ENCODE data around the gene CREB3L1.

The CREB3L1 gene

DNA sequence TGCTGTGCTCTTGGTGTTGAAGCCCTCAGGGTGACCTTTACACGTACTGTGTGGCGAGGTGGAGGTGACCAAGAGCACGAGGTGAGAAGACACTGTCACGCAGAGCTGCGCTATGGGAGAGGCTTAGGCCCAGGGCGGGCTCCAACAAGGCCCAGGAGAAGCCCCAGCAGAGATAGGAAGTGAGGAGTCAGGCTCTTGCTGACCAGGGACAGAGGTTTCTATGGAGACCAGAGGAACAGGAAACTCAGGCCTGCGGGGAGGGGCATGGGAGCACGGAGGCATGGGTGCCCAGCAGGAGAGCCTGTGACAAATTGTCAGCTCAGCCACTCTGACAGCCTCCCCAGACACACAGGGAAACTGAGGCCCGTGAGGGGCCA lies 85.6 kb downstream of the CREB3L1 start:
- Histone ChIP-seq H3K4me1 (ENCODE audit: control insufficient read depth, insufficient read depth, low read length) (peaks cover 34% of the 10 kb centered on the region), H3K4me3 (ENCODE audit: low read depth, low read length) (no peak overlapping the region), H3K36me3 (ENCODE audit: control insufficient read depth, insufficient read depth, low read length) (peaks cover 5% of the 10 kb centered on the region), H3K9me3 (ENCODE audit: control insufficient read depth, insufficient read depth, low read depth, low read length) (no peaks in the 10 kb centered on the region), H3K27ac (ENCODE audit: low read depth, low read length) (no peak overlapping the region), H3K27me3 (ENCODE audit: control insufficient read depth, insufficient read depth, low read length) (no peaks in the 10 kb centered on the region), H3K9ac (ENCODE audit: low read length) (no peak overlapping the region)

DNA sequence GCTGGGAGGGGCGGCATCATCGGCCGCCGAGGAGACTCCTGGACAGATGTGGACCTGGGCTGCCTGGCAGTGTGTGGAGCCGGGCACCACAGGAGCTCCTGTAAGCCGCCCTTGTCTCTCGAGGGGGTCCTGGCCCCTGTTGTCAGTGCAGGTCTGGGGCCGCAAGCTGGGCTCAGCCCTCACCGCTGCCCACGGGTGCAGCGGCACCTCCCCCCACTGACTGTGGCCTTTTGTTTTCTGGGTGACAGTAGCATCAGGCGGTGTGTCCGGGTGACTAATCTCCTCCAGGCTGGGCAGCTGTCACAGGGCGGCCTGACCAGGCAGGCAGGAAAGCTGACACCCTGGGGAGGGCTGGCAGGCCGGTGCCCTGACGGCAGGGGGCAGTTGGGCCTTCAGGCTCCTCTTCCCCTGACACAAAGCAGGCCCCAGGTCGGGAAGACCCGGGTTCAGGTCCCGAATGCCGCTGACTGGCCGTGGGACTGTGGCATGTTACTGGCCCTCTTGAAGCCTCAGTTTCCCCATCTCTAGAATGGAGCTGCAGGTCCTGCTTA lies 86.1 kb downstream of the CREB3L1 start:
- Histone ChIP-seq H3K9ac (ENCODE audit: low read length) (no peak overlapping the region), H3K27me3 (ENCODE audit: control insufficient read depth, insufficient read depth, low read length) (no peaks in the 10 kb centered on the region), H3K27ac (ENCODE audit: low read depth, low read length) (no peak overlapping the region), H3K9me3 (ENCODE audit: control insufficient read depth, insufficient read depth, low read depth, low read length) (no peaks in the 10 kb centered on the region), H3K4me1 (ENCODE audit: control insufficient read depth, insufficient read depth, low read length) (peaks cover 34% of the 10 kb centered on the region), H3K4me3 (ENCODE audit: low read depth, low read length) (no peak overlapping the region), H3K36me3 (ENCODE audit: control insufficient read depth, insufficient read depth, low read length) (peaks cover 10% of the 10 kb centered on the region)

DNA sequence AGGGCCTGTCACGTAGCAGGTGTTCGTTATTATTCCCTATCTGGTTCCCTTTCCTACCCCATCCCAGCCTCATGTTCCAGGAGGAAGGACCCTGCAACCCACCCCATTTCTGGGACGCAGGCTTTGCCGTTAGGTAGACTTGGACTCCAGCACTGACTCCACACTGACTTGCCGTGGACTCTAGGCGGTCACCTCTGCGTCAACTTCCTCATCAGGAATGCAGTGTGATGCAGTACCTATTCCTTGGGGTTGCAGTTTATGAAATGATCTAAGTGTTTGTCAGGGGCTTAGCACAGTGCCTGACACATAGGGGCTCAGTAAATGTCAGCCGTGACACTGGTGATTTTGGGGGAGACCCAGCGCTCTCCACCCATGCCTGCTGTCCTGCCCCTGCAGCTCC lies 86.6 kb downstream of the CREB3L1 start:
- Histone ChIP-seq H3K27ac (ENCODE audit: low read depth, low read length) (no peak overlapping the region), H3K9ac (ENCODE audit: low read length) (no peak overlapping the region), H3K36me3 (ENCODE audit: control insufficient read depth, insufficient read depth, low read length) (peaks cover 13% of the 10 kb centered on the region)

DNA sequence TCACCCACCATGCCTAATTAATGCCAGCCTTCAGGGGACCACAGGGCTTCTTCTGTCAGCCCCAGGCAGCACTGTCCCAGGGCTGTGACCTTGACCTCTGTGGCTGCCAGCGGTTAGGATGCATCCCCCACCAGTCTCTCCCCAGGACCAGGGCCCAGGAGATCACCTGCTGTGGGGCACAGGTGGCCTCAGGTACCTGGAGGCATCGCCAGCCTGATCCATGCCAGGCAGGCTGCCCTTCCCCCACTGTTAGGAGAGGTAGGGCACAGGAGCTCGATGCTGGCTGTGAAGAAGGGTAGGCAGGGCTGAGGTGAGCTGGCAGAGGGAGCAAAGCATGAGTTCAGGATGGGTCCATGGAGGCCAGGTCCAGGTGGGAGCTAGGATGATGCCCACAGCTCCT lies 87.3 kb downstream of the CREB3L1 start:
- Histone ChIP-seq H3K27me3 (ENCODE audit: control insufficient read depth, insufficient read depth, low read length) (no peaks in the 10 kb centered on the region), H3K4me1 (ENCODE audit: control insufficient read depth, insufficient read depth, low read length) (peaks cover 41% of the 10 kb centered on the region), H3K9ac (ENCODE audit: low read length) (no peak overlapping the region), H3K36me3 (ENCODE audit: control insufficient read depth, insufficient read depth, low read length) (peaks cover 14% of the 10 kb centered on the region), H3K27ac (ENCODE audit: low read depth, low read length) (no peak overlapping the region), H3K4me3 (ENCODE audit: low read depth, low read length) (no peak overlapping the region), H3K9me3 (ENCODE audit: control insufficient read depth, insufficient read depth, low read depth, low read length) (no peaks in the 10 kb centered on the region)

More for the DNA sequence above, 86.6 kb downstream of the CREB3L1 start:
- no peaks in the 10 kb centered on the region for H3K27me3 ChIP-seq (ENCODE audit: control insufficient read depth, insufficient read depth, low read length)
- peaks cover 35% of the 10 kb centered on the region for H3K4me1 ChIP-seq (ENCODE audit: control insufficient read depth, insufficient read depth, low read length)
- no peak overlapping the region for H3K4me3 ChIP-seq (ENCODE audit: low read depth, low read length)
- no peaks in the 10 kb centered on the region for H3K9me3 ChIP-seq (ENCODE audit: control insufficient read depth, insufficient read depth, low read depth, low read length)

DNA sequence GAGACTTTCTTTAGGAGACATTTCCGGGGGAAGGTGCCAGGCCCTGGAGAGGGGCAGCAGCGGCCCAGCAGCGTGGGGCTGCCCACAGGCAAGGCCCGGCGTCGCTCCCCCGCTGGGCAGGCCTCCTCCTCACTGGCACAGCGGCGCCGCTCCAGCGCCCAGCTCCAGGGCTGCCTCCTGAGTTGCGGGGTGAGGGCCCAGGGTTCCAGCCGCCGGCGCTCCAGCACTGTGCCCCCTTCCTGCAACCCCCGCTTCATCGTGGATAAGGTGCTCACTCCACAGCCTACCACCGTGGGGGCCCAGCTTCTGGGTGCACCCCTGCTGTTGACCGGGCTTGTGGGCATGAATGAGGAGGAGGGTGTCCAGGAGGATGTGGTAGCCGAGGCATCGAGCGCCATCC lies 88.8 kb downstream of the CREB3L1 start:
- peaks cover 40% of the 10 kb centered on the region for H3K4me1 ChIP-seq (ENCODE audit: control insufficient read depth, insufficient read depth, low read length)
- no peak overlapping the region for H3K9ac ChIP-seq (ENCODE audit: low read length)
- H3K27ac ChIP-seq (ENCODE audit: low read depth, low read length) = no peak overlapping the region
- no peaks in the 10 kb centered on the region for H3K27me3 ChIP-seq (ENCODE audit: control insufficient read depth, insufficient read depth, low read length)
- no peak overlapping the region for H3K4me3 ChIP-seq (ENCODE audit: low read depth, low read length)
- peaks cover 25% of the 10 kb centered on the region for H3K36me3 ChIP-seq (ENCODE audit: control insufficient read depth, insufficient read depth, low read length)
- no peaks in the 10 kb centered on the region for H3K9me3 ChIP-seq (ENCODE audit: control insufficient read depth, insufficient read depth, low read depth, low read length)

DNA sequence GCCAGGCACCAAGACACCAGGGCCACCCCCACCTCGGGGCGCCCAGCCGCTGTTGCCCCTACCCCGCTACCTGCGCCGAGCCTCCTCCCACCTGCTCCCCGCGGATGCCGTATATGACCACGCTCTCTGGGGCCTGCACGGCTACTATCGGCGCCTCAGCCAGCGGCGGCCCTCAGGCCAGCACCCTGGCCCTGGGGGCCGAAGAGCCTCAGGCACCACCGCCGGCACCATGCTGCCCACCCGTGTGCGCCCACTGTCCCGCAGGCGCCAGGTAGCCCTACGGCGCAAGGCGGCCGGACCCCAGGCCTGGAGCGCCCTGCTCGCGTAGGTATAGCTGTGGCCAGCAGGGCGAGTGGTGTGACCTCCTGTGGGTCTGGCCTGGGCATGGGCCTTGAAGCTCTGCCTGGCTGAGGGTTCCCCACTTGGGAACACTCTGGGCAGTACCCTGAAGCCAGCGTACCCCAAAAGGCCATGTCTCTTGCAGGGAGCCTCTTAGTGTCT lies 89.2 kb downstream of the CREB3L1 start:
- H3K4me1 ChIP-seq (ENCODE audit: control insufficient read depth, insufficient read depth, low read length) = peaks cover 35% of the 10 kb centered on the region
- no peak overlapping the region for H3K4me3 ChIP-seq (ENCODE audit: low read depth, low read length)
- H3K36me3 ChIP-seq (ENCODE audit: control insufficient read depth, insufficient read depth, low read length) = peaks cover 29% of the 10 kb centered on the region
- no peaks in the 10 kb centered on the region for H3K27me3 ChIP-seq (ENCODE audit: control insufficient read depth, insufficient read depth, low read length)
- no peak overlapping the region for H3K9ac ChIP-seq (ENCODE audit: low read length)
- H3K27ac ChIP-seq (ENCODE audit: low read depth, low read length) = no peak overlapping the region
- no peaks in the 10 kb centered on the region for H3K9me3 ChIP-seq (ENCODE audit: control insufficient read depth, insufficient read depth, low read depth, low read length)

DNA sequence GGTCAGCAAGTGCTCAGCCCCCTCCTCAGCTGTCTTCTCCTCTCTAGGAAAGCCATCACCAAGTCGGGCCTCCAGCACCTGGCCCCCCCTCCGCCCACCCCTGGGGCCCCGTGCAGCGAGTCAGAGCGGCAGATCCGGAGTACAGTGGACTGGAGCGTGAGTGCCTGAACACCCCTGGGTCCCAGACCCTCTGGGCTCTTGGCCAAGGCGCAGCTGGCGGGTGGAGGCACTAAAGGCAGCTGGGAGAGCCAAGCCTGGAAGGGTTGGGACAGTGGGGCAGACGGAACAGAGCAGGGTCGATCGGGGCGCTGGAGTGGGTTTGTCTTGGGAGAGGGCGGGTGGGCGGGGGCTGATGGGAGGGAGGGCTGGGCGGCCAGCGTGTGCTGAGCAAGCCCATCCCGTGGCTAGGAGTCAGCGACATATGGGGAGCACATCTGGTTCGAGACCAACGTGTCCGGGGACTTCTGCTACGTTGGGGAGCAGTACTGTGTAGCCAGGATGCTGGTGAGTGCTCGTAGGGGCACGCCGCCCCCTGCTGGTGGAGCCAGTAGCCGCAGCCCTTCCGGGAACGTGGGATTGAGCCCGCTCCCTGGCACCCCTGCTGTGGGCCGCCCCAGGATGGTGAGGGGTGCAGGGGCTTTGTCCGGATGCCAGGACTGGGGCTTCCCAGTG lies 89.9 kb downstream of the CREB3L1 start:
- Histone ChIP-seq H3K9me3 (ENCODE audit: control insufficient read depth, insufficient read depth, low read depth, low read length) (no peaks in the 10 kb centered on the region), H3K4me3 (ENCODE audit: low read depth, low read length) (no peak overlapping the region), H3K27me3 (ENCODE audit: control insufficient read depth, insufficient read depth, low read length) (no peaks in the 10 kb centered on the region), H3K4me1 (ENCODE audit: control insufficient read depth, insufficient read depth, low read length) (peaks cover 30% of the 10 kb centered on the region), H3K27ac (ENCODE audit: low read depth, low read length) (no peak overlapping the region), H3K36me3 (ENCODE audit: control insufficient read depth, insufficient read depth, low read length) (peaks cover 36% of the 10 kb centered on the region), H3K9ac (ENCODE audit: low read length) (no peak overlapping the region)

DNA sequence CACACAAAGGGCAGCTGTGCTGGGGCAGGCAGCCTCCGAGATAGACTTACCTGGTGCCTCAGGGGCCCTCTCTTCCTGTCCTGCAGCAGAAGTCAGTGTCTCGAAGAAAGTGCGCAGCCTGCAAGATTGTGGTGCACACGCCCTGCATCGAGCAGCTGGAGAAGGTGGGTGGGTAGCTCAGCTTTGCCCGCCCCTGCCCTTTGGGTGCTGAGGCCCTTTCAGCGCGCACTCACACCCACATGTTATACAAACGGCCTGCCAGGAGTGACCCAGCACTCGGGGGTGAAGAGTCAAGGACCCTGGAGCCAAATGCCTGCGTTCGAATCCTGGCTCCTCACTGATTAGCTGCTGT lies 90.4 kb downstream of the CREB3L1 start:
- Histone ChIP-seq H3K4me3 (ENCODE audit: low read depth, low read length) (no peak overlapping the region), H3K9ac (ENCODE audit: low read length) (no peak overlapping the region), H3K9me3 (ENCODE audit: control insufficient read depth, insufficient read depth, low read depth, low read length) (no peaks in the 10 kb centered on the region), H3K4me1 (ENCODE audit: control insufficient read depth, insufficient read depth, low read length) (peaks cover 25% of the 10 kb centered on the region; the same call in 1 of the 2 replicates), H3K27me3 (ENCODE audit: control insufficient read depth, insufficient read depth, low read length) (no peaks in the 10 kb centered on the region), H3K27ac (ENCODE audit: low read depth, low read length) (no peak overlapping the region), H3K36me3 (ENCODE audit: control insufficient read depth, insufficient read depth, low read length) (peaks cover 41% of the 10 kb centered on the region)

DNA sequence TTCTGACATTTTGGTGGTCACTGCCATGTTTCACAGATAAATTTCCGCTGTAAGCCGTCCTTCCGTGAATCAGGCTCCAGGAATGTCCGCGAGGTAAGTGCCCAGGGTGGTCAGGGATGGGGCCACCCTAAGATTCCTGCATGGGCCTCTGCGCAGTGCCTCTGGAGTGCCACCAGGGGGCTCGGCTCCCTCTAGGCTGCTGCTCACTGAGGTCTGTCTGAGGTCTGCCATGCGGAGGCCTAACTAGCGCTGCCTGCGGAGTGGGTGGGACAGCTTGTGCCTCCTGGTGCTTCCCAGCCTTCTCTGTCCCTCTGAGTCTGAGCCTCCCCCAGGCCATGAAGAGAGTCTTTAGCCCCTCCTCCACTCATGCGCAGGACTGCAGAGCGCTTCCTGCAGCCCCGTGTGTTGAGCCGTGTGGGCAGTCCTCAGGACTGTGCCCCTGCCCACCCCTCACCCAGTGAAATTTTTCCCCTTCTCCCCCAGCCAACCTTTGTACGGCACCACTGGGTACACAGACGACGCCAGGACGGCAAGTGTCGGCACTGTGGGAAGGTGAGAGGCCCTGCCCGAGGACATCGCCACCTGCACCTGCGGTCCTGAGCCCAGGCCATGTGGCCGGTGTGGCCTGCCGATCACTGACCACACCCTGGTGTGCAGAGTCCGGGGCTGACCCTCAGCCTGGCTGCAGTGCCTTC lies 92.1 kb downstream of the CREB3L1 start:
- Histone ChIP-seq H3K4me1 (ENCODE audit: control insufficient read depth, insufficient read depth, low read length) (peaks cover 20% of the 10 kb centered on the region; the same call in 1 of the 2 replicates), H3K9ac (ENCODE audit: low read length) (no peak overlapping the region), H3K4me3 (ENCODE audit: low read depth, low read length) (no peak overlapping the region), H3K36me3 (ENCODE audit: control insufficient read depth, insufficient read depth, low read length) (peaks cover 50% of the 10 kb centered on the region), H3K27ac (ENCODE audit: low read depth, low read length) (no peak overlapping the region), H3K27me3 (ENCODE audit: control insufficient read depth, insufficient read depth, low read length) (no peaks in the 10 kb centered on the region), H3K9me3 (ENCODE audit: control insufficient read depth, insufficient read depth, low read depth, low read length) (no peaks in the 10 kb centered on the region)

DNA sequence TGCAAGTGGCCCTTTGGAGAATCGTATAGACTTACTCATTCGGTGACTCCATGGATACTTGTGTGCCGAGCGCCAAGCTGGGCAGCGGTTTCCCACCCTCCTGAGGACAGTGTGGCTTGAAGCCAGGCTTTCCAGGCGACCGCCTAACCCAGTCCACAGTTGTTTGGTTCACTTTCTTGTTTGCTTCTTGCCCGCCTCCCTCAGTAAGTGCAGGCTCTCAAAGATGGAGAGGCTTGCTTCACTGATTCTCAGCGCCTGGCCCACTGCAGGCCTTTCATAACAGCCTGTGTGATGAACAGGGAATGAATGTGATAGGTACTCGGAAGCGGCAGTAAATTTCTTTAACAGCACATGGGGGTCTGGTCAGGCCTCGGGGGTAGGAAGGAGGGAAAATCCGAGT lies 92.8 kb downstream of the CREB3L1 start:
- no peak overlapping the region for H3K4me3 ChIP-seq (ENCODE audit: low read depth, low read length)
- H3K9me3 ChIP-seq (ENCODE audit: control insufficient read depth, insufficient read depth, low read depth, low read length) = no peaks in the 10 kb centered on the region
- H3K9ac ChIP-seq (ENCODE audit: low read length) = no peak overlapping the region
- peaks cover 20% of the 10 kb centered on the region; the same call in 1 of the 2 replicates for H3K4me1 ChIP-seq (ENCODE audit: control insufficient read depth, insufficient read depth, low read length)
- no peaks in the 10 kb centered on the region for H3K27me3 ChIP-seq (ENCODE audit: control insufficient read depth, insufficient read depth, low read length)
- peaks cover 57% of the 10 kb centered on the region for H3K36me3 ChIP-seq (ENCODE audit: control insufficient read depth, insufficient read depth, low read length)
- no peak overlapping the region for H3K27ac ChIP-seq (ENCODE audit: low read depth, low read length)

All from HUES6 (cell line).